Esophagus muscularis mucosa (tissue), 4 donors: ENCODE data around the gene AGTPBP1. TPM values are rescaled to one million over a fixed set of nuclear protein-coding genes. Genes with fewer than 3 reads are reported as not detected.

Source experiments
- DNase-seq: peaks from one replicate; pipeline ENCODE4 v3.0.0-alpha.2; 2017; ENCODE audit errors: extremely low spot score
- H3K27ac ChIP-seq, 4 donors: fragments of 200-600 bp; sonication (generic); replicated peaks in 1 of 4; 1 replicate in 3 of 4; 2 replicates in 1 of 4; pipeline ENCODE4 v1.5.1; 2016 to 2019; ENCODE audit warnings: mild to moderate bottlenecking in 1 of 4
- H3K27me3 ChIP-seq, 4 donors: fragments of 200-600 bp; sonication (generic); one replicate each; pipeline versions ENCODE4 v1.5.1 to v1.6.0; 2016 to 2019
- H3K36me3 ChIP-seq, 4 donors: fragments of 200-600 bp; sonication (generic); one replicate each; pipeline ENCODE4 v1.5.1; 2016 to 2019
- H3K4me1 ChIP-seq, 4 donors: fragments of 200-600 bp; sonication (generic); one replicate each; pipeline ENCODE4 v1.5.1; 2016 to 2019
- H3K4me3 ChIP-seq, 4 donors: fragments of 200-600 bp; sonication (generic); 1 replicate in 2 of 4; 2 replicates in 2 of 4; pipeline ENCODE4 v1.5.1; 2016 to 2019; ENCODE audit warnings: mild to moderate bottlenecking in 4 of 4, moderate library complexity in 1 of 4
- H3K9me3 ChIP-seq, 4 donors: fragments of 200-600 bp; sonication (generic); 1 replicate in 3 of 4; 2 replicates in 1 of 4; pipeline ENCODE4 v1.5.1; 2016 to 2019
- CTCF ChIP-seq, 3 experiments: fragments of 200-600 bp in 2 of 3; fragments of 450-650 bp in 1 of 3; sonication (generic) in 2 of 3; IDR thresholded peaks; one replicate each; pipeline ENCODE4 v1.5.1; 2017 to 2019; ENCODE audit warnings: antibody characterized with exemption in 3 of 3, mild to moderate bottlenecking in 2 of 3, moderate library complexity in 1 of 3
- EP300 ChIP-seq: sonication (generic); formaldehyde crosslinking; IDR thresholded peaks from one replicate; pipeline ENCODE4 v1.6.1; 2017; ENCODE audit warnings: antibody characterized with exemption
- POLR2A ChIP-seq: fragments of 450-650 bp; IDR thresholded peaks from one replicate; pipeline ENCODE4 v1.6.1; 2017; ENCODE audit warnings: antibody characterized with exemption, moderate library complexity, mild to moderate bottlenecking, low read depth
- POLR2AphosphoS5 ChIP-seq, 2 donors: sonication (generic); formaldehyde crosslinking; IDR thresholded peaks; one replicate each; pipeline ENCODE4 v1.6.1; 2017; ENCODE audit warnings: antibody characterized with exemption in 2 of 2
- WGBS: methylation state at CpG from one replicate; pipeline ENCODE4 v1.1.5; 2018; 5-methylcytosine and 5-hydroxymethylcytosine counted together
- intact Hi-C: fragments of 100-400 bp; cut with DNase I; formaldehyde crosslinking; loops from one replicate; pipeline ENCODE4 v1.15.1; 2023
- total RNA-seq, 4 donors: library from RNA; depleted of rRNA; stranded (reverse); fragments of >200 nt; gene quantifications; one replicate each; pipeline versions ENCODE4 v1.1.0 to v1.2.1, GENCODE V29; 2016

The AGTPBP1 gene
- total RNA-seq, 4 donors from 2014 or later, result 15.9 to 25.3 (median 24.1) TPM

GRCh38 chr9:85645909-85646627 lies 95.7 kb downstream of the AGTPBP1 start:
- Histone ChIP-seq H3K9me3 (no peaks in the 10 kb centered on the region), H3K4me1 (no peaks in the 10 kb centered on the region), H3K4me3 (no peak overlapping the region), H3K36me3 (peaks cover 0 to 17% (median 8%) of the 10 kb centered on the region in 4 donors), H3K27me3 (no peaks in the 10 kb centered on the region), H3K27ac (no peak overlapping the region)
- 97% methylated on average over 3 of the region's 3 CpGs for WGBS
- no peak for DNase-seq
- TF ChIP-seq POLR2A (no peak), CTCF (IDR thresholded peaks at IDR 0.05) (no peak), EP300 (no peak), POLR2AphosphoS5 (IDR thresholded peaks at IDR 0.05) (no peak)
- intact Hi-C loops, result no loop called here

- H3K9me3 ChIP-seq, result no peaks in the 10 kb centered on the region
- no peak for DNase-seq
- no peak overlapping the region for H3K27ac ChIP-seq
- TF ChIP-seq EP300, result no peak
- TF ChIP-seq POLR2A, result no peak
- TF ChIP-seq CTCF (IDR thresholded peaks at IDR 0.05), result no peak
- TF ChIP-seq POLR2AphosphoS5 (IDR thresholded peaks at IDR 0.05), result no peak
- WGBS, result 91% methylated on average over 1 of the region's 1 CpG
- H3K36me3 ChIP-seq, result peaks cover 0 to 13% (median 8%) of the 10 kb centered on the region in 4 donors
- H3K4me3 ChIP-seq, result no peak overlapping the region
- no peaks in the 10 kb centered on the region for H3K4me1 ChIP-seq
- intact Hi-C loops, result no loop called here
- no peaks in the 10 kb centered on the region for H3K27me3 ChIP-seq
These were observed 101.3 kb downstream of the AGTPBP1 start for GRCh38 chr9:85640425-85640824.

GRCh38 chr9:85639675-85640186 lies 102.0 kb downstream of the AGTPBP1 start:
- H3K4me3 ChIP-seq, result no peak overlapping the region
- H3K36me3 ChIP-seq, result peaks cover 0 to 13% (median 8%) of the 10 kb centered on the region in 4 donors
- no peak for TF ChIP-seq CTCF (IDR thresholded peaks at IDR 0.05)
- H3K9me3 ChIP-seq, result no peaks in the 10 kb centered on the region
- H3K4me1 ChIP-seq, result no peaks in the 10 kb centered on the region
- DNase-seq, result no peak
- no peaks in the 10 kb centered on the region for H3K27me3 ChIP-seq
- intact Hi-C loops, result no loop called here
- 77% methylated on average over 3 of the region's 3 CpGs for WGBS
- no peak overlapping the region for H3K27ac ChIP-seq

- H3K9me3 ChIP-seq, result no peaks in the 10 kb centered on the region
- 100% methylated on average over 1 of the region's 1 CpG for WGBS
- intact Hi-C loops, result no loop called here
- H3K36me3 ChIP-seq, result peaks cover 0 to 8% (median 0%) of the 10 kb centered on the region in 4 donors
- H3K27me3 ChIP-seq, result no peaks in the 10 kb centered on the region
- TF ChIP-seq CTCF (IDR thresholded peaks at IDR 0.05), result no peak
- no peak for TF ChIP-seq EP300
- TF ChIP-seq POLR2A, result no peak
- TF ChIP-seq POLR2AphosphoS5 (IDR thresholded peaks at IDR 0.05), result no peak
- no peak overlapping the region for H3K27ac ChIP-seq
- H3K4me1 ChIP-seq, result no peaks in the 10 kb centered on the region
- H3K4me3 ChIP-seq, result no peak overlapping the region
- DNase-seq, result no peak
These were observed 109.9 kb downstream of the AGTPBP1 start for GRCh38 chr9:85631809-85632208.

- Histone ChIP-seq H3K9me3 (no peaks in the 10 kb centered on the region), H3K27ac (no peak overlapping the region), H3K27me3 (no peaks in the 10 kb centered on the region), H3K4me3 (no peak overlapping the region), H3K4me1 (no peaks in the 10 kb centered on the region), H3K36me3 (peaks cover 0 to 8% (median 0%) of the 10 kb centered on the region in 4 donors)
- DNase-seq, result no peak
- WGBS, result 100% methylated on average over 1 of the region's 1 CpG
- intact Hi-C loops, result no loop called here
- TF ChIP-seq EP300 (no peak), POLR2AphosphoS5 (IDR thresholded peaks at IDR 0.05) (no peak)
These were observed 111.1 kb downstream of the AGTPBP1 start for GRCh38 chr9:85630676-85631075.
